HepG2 (cell line): ENCODE measurements around the gene RBM19. TPM values are rescaled to one million over a fixed set of nuclear protein-coding genes. Genes with fewer than 3 reads are reported as not detected.
A peak's percentile ranks its signal among the peaks of the same experiment; 100 is the strongest.

Experiments
- ASH2L ChIP-seq: fragments of 300-600, 200-600 bp; sonication (generic); IDR thresholded peaks from 2 replicates; pipeline ENCODE4 v1.7.0; 2017; ENCODE audit warnings: low read depth, mild to moderate bottlenecking, moderate library complexity, mixed read lengths, low read length; ENCODE audit not compliant: insufficient read length
- DMTF1 ChIP-seq: sonication (generic); formaldehyde crosslinking; IDR thresholded peaks from 2 replicates; pipeline ENCODE4 v1.4.0; 2020; ENCODE audit warnings: mild to moderate bottlenecking, missing genetic modification reagents
- EHMT2 ChIP-seq: fragments of 200-600 bp; sonication (generic); IDR thresholded peaks from 2 replicates; pipeline ENCODE4 v1.7.0; 2017; ENCODE audit warnings: antibody characterized with exemption, low read depth, low read length, borderline replicate concordance
- FOSL2 ChIP-seq: sonication (generic); formaldehyde crosslinking; IDR thresholded peaks from 2 replicates; pipeline ENCODE4 v1.4.0; 2020; ENCODE audit warnings: missing genetic modification reagents
- FOXP1 ChIP-seq, 2 experiments: fragments of 450-650 bp in 1 of 2; IDR thresholded peaks; 2 replicates each; pipeline ENCODE4 v1.6.1; 2017 to 2018; ENCODE audit warnings: antibody characterized with exemption in 1 of 2
- HMG20A ChIP-seq: IDR thresholded peaks from 2 replicates; pipeline ENCODE4 v1.6.1; 2016; ENCODE audit warnings: borderline replicate concordance
- HNF1B ChIP-seq: sonication (generic); formaldehyde crosslinking; IDR thresholded peaks from 2 replicates; pipeline ENCODE4 v1.5.1; 2020; ENCODE audit warnings: mild to moderate bottlenecking, moderate library complexity, missing genetic modification reagents
- HNF4G ChIP-seq, 2 experiments: sonication (generic) in 1 of 2; formaldehyde crosslinking in 1 of 2; IDR thresholded peaks; 2 replicates each; pipeline versions ENCODE4 v1.4.0 to v1.6.1; 2011 to 2020; ENCODE audit warnings: borderline replicate concordance in 2 of 2, low read depth in 2 of 2, mild to moderate bottlenecking in 2 of 2, low read length in 1 of 2, missing genetic modification reagents in 1 of 2, moderate library complexity in 1 of 2
- NCOR1 ChIP-seq: fragments of 200-600 bp; sonication (generic); IDR thresholded peaks from 2 replicates; pipeline ENCODE4 v1.7.0; 2017; ENCODE audit warnings: antibody characterized with exemption, low read length, borderline replicate concordance
- RARA ChIP-seq: IDR thresholded peaks from 2 replicates; pipeline ENCODE4 v1.6.1; 2016; ENCODE audit warnings: missing genetic modification reagents, missing compliant biosample characterization
- SOX6 ChIP-seq, 2 experiments: fragments of 450-650 bp in 1 of 2; sonication (generic) in 1 of 2; formaldehyde crosslinking in 1 of 2; IDR thresholded peaks; 2 replicates each; pipeline versions ENCODE4 v1.4.0 to v1.6.1; 2017 to 2020; ENCODE audit warnings: antibody characterized with exemption in 1 of 2, mild to moderate bottlenecking in 1 of 2, missing genetic modification reagents in 1 of 2
- ZBTB25 ChIP-seq: IDR thresholded peaks from 2 replicates; pipeline ENCODE4 v1.6.1; 2018; ENCODE audit warnings: missing genetic modification reagents
- ZGPAT ChIP-seq: IDR thresholded peaks from 2 replicates; pipeline ENCODE4 v1.6.1; 2016; ENCODE audit warnings: mild to moderate bottlenecking
- ZNF121 ChIP-seq: sonication (generic); formaldehyde crosslinking; IDR thresholded peaks from 2 replicates; pipeline ENCODE4 v1.5.0; 2020; ENCODE audit warnings: mild to moderate bottlenecking, missing genetic modification reagents
- ZNF235 ChIP-seq: sonication (generic); formaldehyde crosslinking; IDR thresholded peaks from 2 replicates; pipeline ENCODE4 v1.8.1; 2023; ENCODE audit warnings: mild to moderate bottlenecking, missing genetic modification reagents, borderline replicate concordance
- ZNF264 ChIP-seq: sonication (generic); formaldehyde crosslinking; IDR thresholded peaks from 2 replicates; pipeline ENCODE4 v1.4.0; 2020; ENCODE audit warnings: missing genetic modification reagents
- ZNF644 ChIP-seq: IDR thresholded peaks from 2 replicates; pipeline ENCODE4 v1.6.1; 2016; ENCODE audit warnings: low read depth
- ZNF770 ChIP-seq: sonication (generic); formaldehyde crosslinking; IDR thresholded peaks from 2 replicates; pipeline ENCODE4 v1.5.0; 2020; ENCODE audit warnings: mild to moderate bottlenecking, missing genetic modification reagents
- ZSCAN20 ChIP-seq: sonication (generic); formaldehyde crosslinking; IDR thresholded peaks from 2 replicates; pipeline ENCODE4 v1.4.0; 2020; ENCODE audit warnings: missing genetic modification reagents, mild to moderate bottlenecking, borderline replicate concordance
- polyA plus RNA-seq, 8 experiments: library from polyadenylated mRNA; depleted of rRNA in 3 of 8; stranded (reverse) in 7 of 8; unstranded in 1 of 8; fragments of >200 nt; fragmentation: Illumina TruSeq in 4 of 8; extraction: Trizol in 4 of 8; gene quantifications; 2 replicates each; pipeline versions ENCODE4 v1.2.1 to v1.2.3, GENCODE V29; 2011 to 2016; ENCODE audit warnings: low read depth in 4 of 8, missing spikeins in 1 of 8, mixed read lengths in 1 of 8; ENCODE audit not compliant: insufficient read depth in 1 of 8
- total RNA-seq, 5 experiments: library from RNA; depleted of rRNA; stranded (reverse); fragments of >200 nt; fragmentation: Illumina TruSeq; extraction: Trizol; gene quantifications; 2 replicates each; pipeline ENCODE4 v1.2.3, GENCODE V29; 2016; ENCODE audit warnings: low read depth in 1 of 5

The RBM19 gene
- total and polyA plus RNA-seq, 2 of the 13 experiments (the other 11 are each of a cell fraction or from before 2014, with no cell fraction given), result 19.3 to 32.2 TPM

GRCh38 chr12:113987261-113988063 lies 21.3 kb upstream of the RBM19 start (continued):
- no peak for TF ChIP-seq DMTF1
- peak; percentile 34; the same call in 1 of the 2 replicates for TF ChIP-seq ZGPAT
- peak; percentile 32; the same call in 1 of the 2 replicates for TF ChIP-seq EHMT2
- no peak for TF ChIP-seq ZSCAN20
- peak; percentile 93 for TF ChIP-seq ZNF121 (CRISPR knock-in tag)
- peak; percentile 50; the same call in 1 of the 2 replicates for TF ChIP-seq HNF1B (CRISPR knock-in tag)
- peak; percentile 77 for TF ChIP-seq ASH2L
- peak; percentile 69 for TF ChIP-seq HNF4G (IDR thresholded peaks at IDR 0.05; ENCODE audit: borderline replicate concordance, low read depth, low read length)
- no peak; the same call in 1 of the 2 replicates for TF ChIP-seq HNF4G (CRISPR knock-in tag; IDR thresholded peaks at IDR 0.05; ENCODE audit: borderline replicate concordance, low read depth)
- TF ChIP-seq NCOR1, result peak; percentile 59; the same call in 1 of the 2 replicates
- TF ChIP-seq ZNF644 (CRISPR knock-in tag), result 0 out of 2 replicates have a peak, but pooled peaks have one; percentile 48
- no peak for TF ChIP-seq ZBTB25 (CRISPR knock-in tag)
- no peak for TF ChIP-seq ZNF264 (CRISPR knock-in tag)
- peak; percentile 52 for TF ChIP-seq RARA (CRISPR knock-in tag)
- TF ChIP-seq FOXP1 (IDR thresholded peaks at IDR 0.05), result no peak
- peak; percentile 79 for TF ChIP-seq FOXP1 (CRISPR knock-in tag; IDR thresholded peaks at IDR 0.05)
- peak; percentile 44; the same call in 1 of the 2 replicates for TF ChIP-seq FOSL2 (CRISPR knock-in tag)
- TF ChIP-seq SOX6 (IDR thresholded peaks at IDR 0.05), result no peak
- TF ChIP-seq SOX6 (CRISPR knock-in tag; IDR thresholded peaks at IDR 0.05), result peak; percentile 76
- TF ChIP-seq ZNF770 (CRISPR knock-in tag), result 0 out of 2 replicates have a peak, but pooled peaks have one; percentile 19
- TF ChIP-seq HMG20A (CRISPR knock-in tag), result peak; percentile 48; the same call in 1 of the 2 replicates
- no peak for TF ChIP-seq ZNF235 (CRISPR knock-in tag)
